ENCODE results near the gene EIF4E3. TPM values are rescaled to one million over a fixed set of nuclear protein-coding genes. Genes with fewer than 3 reads are reported as not detected.

EIF4E3 gene
- total RNA-seq, 1 donor, result 2.9 TPM

DNA sequence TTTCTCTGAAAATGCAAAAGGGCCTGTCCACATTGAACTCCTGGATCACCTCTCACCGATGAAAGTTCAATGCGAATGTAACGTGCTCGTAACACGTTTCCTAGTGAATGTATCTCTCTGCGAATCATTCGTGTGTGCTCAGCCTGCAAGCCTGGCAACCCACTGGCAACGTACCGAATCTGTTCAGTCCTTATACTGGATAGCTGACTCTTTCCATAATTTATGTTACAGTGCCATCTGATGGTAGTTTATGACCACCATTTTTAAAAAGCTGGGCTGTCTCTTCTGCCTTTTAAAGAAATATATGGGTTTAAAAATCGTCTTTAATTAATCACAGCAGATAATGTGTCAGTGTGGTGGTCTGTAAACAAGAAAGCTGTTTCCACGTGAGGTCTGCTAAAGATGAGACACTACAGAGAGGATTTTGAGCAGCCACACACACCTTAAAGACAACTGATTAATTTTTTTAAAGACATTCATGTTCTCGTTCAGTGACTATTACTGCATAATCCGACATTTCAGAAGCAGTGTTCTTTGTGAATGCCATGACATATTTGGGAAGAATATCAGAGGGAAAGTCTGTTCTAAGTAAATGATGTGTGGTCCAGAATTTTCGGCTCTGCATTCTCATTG, 72.3 kb downstream of the EIF4E3 start:
- Histone ChIP-seq H2AFZ (ENCODE audit: low read length) (peak overlapping the region; percentile 88), H3K79me2 (ENCODE audit: insufficient read depth, low read length) (no peaks in the 10 kb centered on the region), H3K4me2 (ENCODE audit: insufficient read depth, low read length) (peak overlapping the region; percentile 89), H3K4me3 (ENCODE audit: insufficient read depth, low read length) (peak overlapping the region; percentile 64), H3K27ac (ENCODE audit: low read depth, low read length) (no peak overlapping the region), H3K4me1 (ENCODE audit: insufficient read depth, low read length) (peaks cover 12% of the 10 kb centered on the region), H4K20me1 (ENCODE audit: insufficient read depth, low read length) (no peaks in the 10 kb centered on the region), H3K27me3 (ENCODE audit: insufficient read depth, low read length) (no peaks in the 10 kb centered on the region), H3K36me3 (ENCODE audit: insufficient read depth, low read length) (no peaks in the 10 kb centered on the region), H3K9me3 (ENCODE audit: low read depth, low read length) (no peaks in the 10 kb centered on the region)
- peak; percentile 86 for DNase-seq (ENCODE audit: insufficient read length, low spot score, missing footprints)
- TF ChIP-seq, protein P1, sequence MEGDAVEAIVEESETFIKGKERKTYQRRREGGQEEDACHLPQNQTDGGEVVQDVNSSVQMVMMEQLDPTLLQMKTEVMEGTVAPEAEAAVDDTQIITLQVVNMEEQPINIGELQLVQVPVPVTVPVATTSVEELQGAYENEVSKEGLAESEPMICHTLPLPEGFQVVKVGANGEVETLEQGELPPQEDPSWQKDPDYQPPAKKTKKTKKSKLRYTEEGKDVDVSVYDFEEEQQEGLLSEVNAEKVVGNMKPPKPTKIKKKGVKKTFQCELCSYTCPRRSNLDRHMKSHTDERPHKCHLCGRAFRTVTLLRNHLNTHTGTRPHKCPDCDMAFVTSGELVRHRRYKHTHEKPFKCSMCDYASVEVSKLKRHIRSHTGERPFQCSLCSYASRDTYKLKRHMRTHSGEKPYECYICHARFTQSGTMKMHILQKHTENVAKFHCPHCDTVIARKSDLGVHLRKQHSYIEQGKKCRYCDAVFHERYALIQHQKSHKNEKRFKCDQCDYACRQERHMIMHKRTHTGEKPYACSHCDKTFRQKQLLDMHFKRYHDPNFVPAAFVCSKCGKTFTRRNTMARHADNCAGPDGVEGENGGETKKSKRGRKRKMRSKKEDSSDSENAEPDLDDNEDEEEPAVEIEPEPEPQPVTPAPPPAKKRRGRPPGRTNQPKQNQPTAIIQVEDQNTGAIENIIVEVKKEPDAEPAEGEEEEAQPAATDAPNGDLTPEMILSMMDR (IDR thresholded peaks at IDR 0.05; ENCODE audit: extremely low read depth, low read depth, low read length), result peak; percentile 67

- no peak overlapping the region for H3K4me3 ChIP-seq (ENCODE audit: insufficient read depth, low read length)
- no peak overlapping the region for H2AFZ ChIP-seq (ENCODE audit: low read length)
- no peaks in the 10 kb centered on the region for H3K79me2 ChIP-seq (ENCODE audit: insufficient read depth, low read length)
- peak; percentile 49 for DNase-seq (ENCODE audit: insufficient read length, low spot score, missing footprints)
- H3K27ac ChIP-seq (ENCODE audit: low read depth, low read length), result no peak overlapping the region
- H3K27me3 ChIP-seq (ENCODE audit: insufficient read depth, low read length), result no peaks in the 10 kb centered on the region
- no peaks in the 10 kb centered on the region for H3K9me3 ChIP-seq (ENCODE audit: low read depth, low read length)
- H3K4me2 ChIP-seq (ENCODE audit: insufficient read depth, low read length), result no peak overlapping the region
- TF ChIP-seq, protein P1 (IDR thresholded peaks at IDR 0.05; ENCODE audit: extremely low read depth, low read depth, low read length), result no peak
- H4K20me1 ChIP-seq (ENCODE audit: insufficient read depth, low read length), result no peaks in the 10 kb centered on the region
- H3K4me1 ChIP-seq (ENCODE audit: insufficient read depth, low read length), result peaks cover 9% of the 10 kb centered on the region
- no peaks in the 10 kb centered on the region for H3K36me3 ChIP-seq (ENCODE audit: insufficient read depth, low read length)
These were observed 73.6 kb downstream of the EIF4E3 start for GRCh38 chr3:71651625-71652024.

DNA sequence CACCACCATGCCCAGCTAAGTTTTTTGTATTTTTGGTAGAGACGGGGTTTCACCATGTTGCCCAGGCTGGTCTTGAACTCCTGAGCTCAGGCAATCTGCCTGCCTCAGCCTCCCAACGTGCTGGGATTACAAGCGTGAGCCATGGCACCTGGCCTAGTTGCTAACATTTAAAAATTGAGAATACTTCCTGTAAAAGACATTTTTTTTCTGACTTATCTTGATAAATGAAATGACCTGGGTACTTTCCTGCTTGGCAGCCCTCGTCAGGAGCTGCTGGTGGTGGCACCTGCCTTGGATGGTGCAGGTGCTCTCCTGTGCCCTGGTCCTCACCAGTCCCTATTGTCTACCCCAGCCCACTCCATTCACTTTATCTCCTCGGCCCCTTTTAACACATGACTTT, 74.8 kb downstream of the EIF4E3 start:
- H3K27me3 ChIP-seq (ENCODE audit: insufficient read depth, low read length), result no peaks in the 10 kb centered on the region
- no peak for DNase-seq (ENCODE audit: insufficient read length, low spot score, missing footprints)

DNA sequence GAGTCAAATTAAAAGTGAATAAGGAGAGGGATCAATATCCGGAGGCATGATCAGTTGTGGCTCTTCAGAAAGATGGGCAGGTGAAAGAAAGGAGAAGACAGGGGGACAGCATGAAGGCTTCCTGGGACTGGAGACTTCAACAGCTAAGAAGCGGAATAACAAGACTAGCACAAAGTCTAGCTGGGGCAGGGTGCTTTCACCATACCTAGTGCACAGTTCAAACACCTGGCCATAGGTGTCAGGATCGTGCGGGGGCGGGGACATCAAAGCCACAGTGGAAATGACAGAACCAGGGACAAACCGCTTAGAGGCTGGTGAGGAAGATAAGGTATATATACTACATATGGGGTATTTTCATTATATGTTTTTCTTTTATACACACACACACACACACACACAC, 75.4 kb downstream of the EIF4E3 start:
- Histone ChIP-seq H3K4me2 (ENCODE audit: insufficient read depth, low read length) (no peak overlapping the region), H3K36me3 (ENCODE audit: insufficient read depth, low read length) (no peaks in the 10 kb centered on the region), H3K4me3 (ENCODE audit: insufficient read depth, low read length) (no peak overlapping the region), H3K4me1 (ENCODE audit: insufficient read depth, low read length) (peaks cover 9% of the 10 kb centered on the region), H3K79me2 (ENCODE audit: insufficient read depth, low read length) (no peaks in the 10 kb centered on the region), H3K27ac (ENCODE audit: low read depth, low read length) (no peak overlapping the region), H4K20me1 (ENCODE audit: insufficient read depth, low read length) (no peaks in the 10 kb centered on the region), H3K27me3 (ENCODE audit: insufficient read depth, low read length) (no peaks in the 10 kb centered on the region), H2AFZ (ENCODE audit: low read length) (no peak overlapping the region), H3K9me3 (ENCODE audit: low read depth, low read length) (no peaks in the 10 kb centered on the region)
- TF ChIP-seq, protein P1 (IDR thresholded peaks at IDR 0.05; ENCODE audit: extremely low read depth, low read depth, low read length), result no peak
- no peak for DNase-seq (ENCODE audit: insufficient read length, low spot score, missing footprints)

More for the DNA sequence above, 74.8 kb downstream of the EIF4E3 start:
- Histone ChIP-seq H3K4me3 (ENCODE audit: insufficient read depth, low read length) (no peak overlapping the region), H3K4me2 (ENCODE audit: insufficient read depth, low read length) (no peak overlapping the region), H3K79me2 (ENCODE audit: insufficient read depth, low read length) (no peaks in the 10 kb centered on the region), H3K36me3 (ENCODE audit: insufficient read depth, low read length) (no peaks in the 10 kb centered on the region), H3K9me3 (ENCODE audit: low read depth, low read length) (no peaks in the 10 kb centered on the region), H3K4me1 (ENCODE audit: insufficient read depth, low read length) (peaks cover 9% of the 10 kb centered on the region), H4K20me1 (ENCODE audit: insufficient read depth, low read length) (no peaks in the 10 kb centered on the region), H2AFZ (ENCODE audit: low read length) (no peak overlapping the region), H3K27ac (ENCODE audit: low read depth, low read length) (no peak overlapping the region)
- TF ChIP-seq, protein P1 (IDR thresholded peaks at IDR 0.05; ENCODE audit: extremely low read depth, low read depth, low read length), result no peak
